Limb (tissue), 2 donors: ENCODE data around the gene HMSD.
A peak's percentile ranks its signal among the peaks of the same experiment; 100 is the strongest.

Experiments
- DNase-seq, 2 donors: peaks; one replicate each; pipeline ENCODE4 v3.0.0-alpha.2; 2016; ENCODE audit errors: extremely low spot score in 2 of 2

Gene HMSD

DNA sequence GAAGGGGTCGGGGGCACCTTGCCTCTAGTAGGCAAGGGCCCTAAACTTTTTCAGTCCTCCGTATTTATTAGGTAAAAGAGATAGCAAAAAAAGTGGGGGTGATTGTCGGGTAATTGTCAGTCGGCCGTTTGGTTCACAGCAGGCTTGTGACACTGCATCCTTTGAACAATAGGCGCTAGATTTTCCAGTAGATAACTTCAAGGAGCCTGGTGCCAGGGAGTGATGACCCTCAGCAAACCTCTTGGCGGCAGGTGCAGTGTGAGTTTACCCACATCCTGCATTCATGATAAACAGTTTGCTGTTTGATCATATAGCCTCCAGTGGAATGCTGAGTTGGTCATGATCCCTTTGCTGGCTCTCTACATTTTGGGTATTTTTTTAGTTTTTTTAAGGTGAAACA lies 43.6 kb downstream of the HMSD start:
- no peak for DNase-seq

DNA sequence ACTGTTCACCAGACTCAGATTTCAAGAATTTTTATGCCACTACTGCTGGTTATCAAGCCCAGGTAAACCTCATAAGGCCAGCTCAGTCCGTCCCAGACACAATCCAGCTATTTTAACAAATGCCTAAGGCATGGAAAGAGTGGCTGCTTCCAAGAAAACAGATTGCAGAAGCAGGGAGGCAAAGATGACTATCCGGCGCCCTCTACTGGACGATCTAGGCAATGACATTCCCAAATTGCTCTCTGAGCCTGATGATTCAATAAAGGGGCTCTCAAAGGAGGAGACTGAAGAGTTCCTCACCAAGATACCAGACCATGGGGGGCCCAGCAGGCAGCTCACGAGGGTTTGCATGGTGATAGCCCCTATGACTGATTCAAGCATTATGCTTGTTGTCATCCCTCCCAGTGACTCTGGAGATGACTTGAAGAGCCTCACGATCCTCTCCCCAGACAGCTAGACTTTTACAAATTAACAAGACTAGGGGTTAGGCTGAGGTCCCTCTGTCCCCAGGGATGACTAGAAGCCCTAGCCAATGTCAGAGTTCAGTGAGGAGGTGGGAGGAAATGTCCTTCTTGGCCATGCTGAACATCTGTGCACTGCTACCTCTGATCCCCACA lies 45.8 kb downstream of the HMSD start:
- peak; percentile 45 to 60 for DNase-seq

DNA sequence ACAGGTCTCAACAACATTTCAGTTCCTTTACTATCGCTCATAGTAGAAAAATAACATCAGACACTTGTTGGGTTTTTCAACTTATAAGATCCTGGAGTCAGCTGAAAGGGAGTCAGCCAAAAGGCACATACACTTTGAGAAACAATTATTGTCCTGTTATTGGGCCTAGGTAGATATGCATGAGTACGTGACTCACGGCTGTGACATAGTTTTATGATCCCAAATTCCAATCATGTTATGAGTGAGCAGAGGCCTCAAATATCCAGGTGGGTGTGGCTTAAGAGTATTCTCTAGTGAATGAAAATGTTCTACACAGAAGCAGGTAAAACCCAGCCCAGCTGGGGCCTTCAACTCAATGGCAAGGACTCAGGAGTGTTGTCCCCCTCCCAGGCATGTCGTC lies 47.9 kb downstream of the HMSD start:
- no peak for DNase-seq

DNA sequence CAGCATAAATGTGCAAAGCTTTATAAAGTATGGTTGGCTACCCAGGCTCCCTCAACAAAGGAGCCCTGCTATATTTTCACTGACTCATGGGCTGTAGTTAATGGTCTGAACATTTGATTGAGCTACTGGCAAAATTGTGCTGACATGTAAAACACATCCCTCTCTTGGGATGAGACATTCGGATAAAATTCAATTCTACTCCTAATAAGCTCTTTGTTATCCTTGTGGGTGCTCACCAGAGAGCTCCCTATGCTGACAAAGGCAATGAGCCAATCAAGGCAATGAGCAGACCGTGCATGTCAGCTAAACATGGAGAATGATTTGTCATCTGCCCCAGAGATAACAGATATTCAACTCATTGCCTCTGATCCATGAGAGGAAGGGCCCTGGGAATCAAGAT lies 48.5 kb downstream of the HMSD start:
- DNase-seq = no peak

DNA sequence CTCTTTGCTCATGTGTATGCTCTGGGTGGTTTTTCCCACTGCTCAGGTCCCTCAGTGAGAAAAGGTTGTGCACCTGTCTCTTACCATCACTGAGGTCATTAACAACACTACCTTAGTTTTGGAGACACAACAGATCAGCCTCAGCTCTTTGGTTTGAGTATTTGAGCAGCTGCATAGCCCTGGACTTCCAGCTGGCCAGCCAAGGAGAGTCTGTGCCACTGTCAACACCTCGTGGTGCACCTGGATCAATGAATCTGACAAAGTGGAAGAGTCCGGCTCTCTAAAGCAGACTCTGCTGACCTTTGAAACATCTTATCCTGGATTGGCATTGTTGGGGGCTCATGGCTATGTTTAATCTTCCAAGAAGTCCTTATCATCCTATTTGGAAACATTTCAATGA lies 50.8 kb downstream of the HMSD start:
- DNase-seq = no peak

DNA sequence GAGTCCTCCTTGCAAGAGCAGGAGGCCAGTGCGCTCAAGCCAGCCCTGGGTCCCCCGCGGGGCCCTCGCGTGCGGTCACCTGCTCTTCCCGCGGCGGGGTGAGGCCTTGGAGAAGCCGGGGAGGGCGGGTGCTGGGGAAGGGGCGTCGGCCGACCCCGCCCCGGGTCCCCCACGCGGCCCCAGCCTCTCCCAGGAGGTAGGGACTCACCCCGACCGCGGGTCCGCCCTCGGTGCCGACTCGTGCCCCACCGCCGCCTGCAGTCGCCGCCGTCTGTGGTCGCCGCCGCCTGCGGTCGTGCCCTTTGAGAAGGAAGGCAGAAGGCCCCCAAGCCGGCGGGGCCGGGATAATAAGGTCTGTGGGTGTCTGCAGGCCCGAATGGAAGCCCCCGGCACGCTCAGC lies 53.5 kb downstream of the HMSD start:
- DNase-seq = no peak

DNA sequence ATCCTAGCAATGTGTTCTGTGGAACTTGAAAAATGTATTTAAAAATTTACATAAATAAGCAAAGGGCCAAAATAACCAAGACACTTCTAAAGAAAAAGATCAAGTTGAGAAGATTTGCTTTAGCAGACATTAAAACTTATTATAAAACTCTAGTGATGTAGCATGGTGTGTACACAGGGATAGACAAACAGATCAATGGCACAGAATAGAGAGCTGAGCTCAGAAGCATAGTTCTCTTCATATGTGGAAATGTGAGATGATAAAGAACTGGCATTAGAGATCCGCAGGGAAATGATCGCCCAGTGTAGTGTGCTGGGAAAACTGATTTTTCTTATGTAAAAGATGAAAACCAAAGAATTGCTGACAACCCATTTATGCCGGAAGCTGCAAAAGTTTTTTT lies 60.2 kb downstream of the HMSD start:
- DNase-seq = no peak
